GM19240 (cell line): ENCODE data around the gene GPD2.
"Not testable (repeated sequence)": the region's sequence is repeated elsewhere in the genome, so short reads cannot be mapped to it uniquely, and the experiment has no call there.

Experiments used
- DNase-seq: peaks from one replicate; pipeline ENCODE4 v3.0.0; 2011; ENCODE audit warnings: low spot score; ENCODE audit not compliant: insufficient read length

GPD2 gene

GRCh38 chr2:156474401-156474800 lies 38.2 kb downstream of the GPD2 start:
- no peak for DNase-seq

GRCh38 chr2:156476021-156476849 lies 40.1 kb downstream of the GPD2 start:
- DNase-seq, result no peak

- no peak for DNase-seq
Measured at GRCh38 chr2:156476850-156477206, 40.6 kb downstream of the GPD2 start.

GRCh38 chr2:156480376-156480775 lies 44.2 kb downstream of the GPD2 start:
- DNase-seq, result no peak

GRCh38 chr2:156481312-156481711 lies 45.1 kb downstream of the GPD2 start:
- no peak for DNase-seq

GRCh38 chr2:156483741-156484173 lies 47.6 kb downstream of the GPD2 start:
- no peak for DNase-seq

- DNase-seq, result no peak
Measured at GRCh38 chr2:156486147-156486546, 50.0 kb downstream of the GPD2 start.

GRCh38 chr2:156486614-156487013 lies 50.4 kb downstream of the GPD2 start:
- DNase-seq, result no peak

- DNase-seq, result no peak
Measured at GRCh38 chr2:156489195-156489594, 53.0 kb downstream of the GPD2 start.

GRCh38 chr2:156489750-156490465 lies 53.7 kb downstream of the GPD2 start:
- DNase-seq, result no peak

GRCh38 chr2:156490466-156490840 lies 54.3 kb downstream of the GPD2 start:
- DNase-seq, result no peak

GRCh38 chr2:156491176-156491575 lies 55.0 kb downstream of the GPD2 start:
- DNase-seq, result no peak

GRCh38 chr2:156492979-156493378 lies 56.8 kb downstream of the GPD2 start:
- DNase-seq, result no peak

- not testable (repeated sequence) for DNase-seq
Measured at GRCh38 chr2:156495998-156496397, 59.8 kb downstream of the GPD2 start.

- DNase-seq, result no peak
Measured at GRCh38 chr2:156505696-156506095, 69.5 kb downstream of the GPD2 start.

GRCh38 chr2:156511122-156511521 lies 74.9 kb downstream of the GPD2 start:
- no peak for DNase-seq

GRCh38 chr2:156511803-156512202 lies 75.6 kb downstream of the GPD2 start:
- no peak for DNase-seq

GRCh38 chr2:156512451-156512850 lies 76.3 kb downstream of the GPD2 start:
- DNase-seq, result no peak

GRCh38 chr2:156513219-156513618 lies 77.0 kb downstream of the GPD2 start:
- DNase-seq, result no peak

- DNase-seq, result no peak
Measured at GRCh38 chr2:156517419-156517818, 81.2 kb downstream of the GPD2 start.

GRCh38 chr2:156518138-156518537 lies 82.0 kb downstream of the GPD2 start:
- no peak for DNase-seq

- DNase-seq, result no peak
Measured at GRCh38 chr2:156522864-156523440, 86.8 kb downstream of the GPD2 start.
